ENCODE data around the gene NLRP8. TPM values are rescaled to one million over a fixed set of nuclear protein-coding genes. Genes with fewer than 3 reads are reported as not detected.

The NLRP8 gene
- total and polyA plus RNA-seq, 2 of the 4 experiments (the other 2 are of a cell fraction): not detected

DNA sequence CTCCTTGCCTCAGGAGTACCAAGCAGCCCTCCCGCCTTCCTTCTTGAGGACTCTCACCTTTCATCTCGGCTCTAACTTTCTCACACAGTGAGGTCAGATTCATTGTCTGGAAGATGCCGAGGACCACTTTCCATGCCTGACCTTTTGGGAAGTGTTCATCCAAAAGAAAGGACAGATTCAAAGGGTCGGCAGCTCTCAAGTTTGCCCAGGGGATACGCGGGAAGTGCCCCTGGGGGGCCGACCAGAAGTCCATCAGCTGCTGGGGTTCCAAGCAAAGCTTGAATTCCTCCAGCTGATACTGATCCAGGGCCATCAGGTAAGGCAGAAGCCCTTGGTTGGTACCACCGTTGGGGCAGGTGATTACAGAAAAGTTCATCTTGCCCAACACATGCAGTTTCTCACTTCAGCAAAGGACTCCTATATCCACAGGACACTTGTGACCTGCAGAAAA is 15.7 kb upstream of the NLRP8 start, which contains the start of gene NLRP13:
NLRP13 (minus strand) TSS at position 401 of the 451 bp plus-strand sequence; CDS start at position 376, 25 bp downstream.
- ChIA-PET CTCF (no interaction called here), POLR2A (ENCODE audit: unreplicated experiment) (no interaction called here)
- Histone ChIP-seq H2AK9ac (replicated peaks; ENCODE audit: low read depth, low read length, poor library complexity) (no peak within 1 kb of the TSS), H3K9ac (ENCODE audit: low read depth, low read length) (no peak within 1 kb of the TSS), H3K4me2 (ENCODE audit: low read depth, low read length) (no peak within 1 kb of the TSS), H2BK5ac (ENCODE audit: low read depth, low read length, poor library complexity, severe bottlenecking) (no peak within 1 kb of the TSS), H2BK15ac (ENCODE audit: low read depth, low read length) (no peak within 1 kb of the TSS), H3K27me3 (ENCODE audit: control insufficient read depth, insufficient read depth, low read length) (no peaks in the 10 kb centered on the region), H3K14ac (replicated peaks; ENCODE audit: low read depth, low read length) (no peak within 1 kb of the TSS), H3K27ac (ENCODE audit: insufficient read depth, low read length) (no peak within 1 kb of the TSS), H3K4me3 (ENCODE audit: insufficient read depth, low read depth, low read length) (no peak within 1 kb of the TSS), H3K36me3 (ENCODE audit: control insufficient read depth, insufficient read depth, low read length) (no peaks in the 10 kb centered on the region), H3K56ac (ENCODE audit: extremely low read depth, insufficient read depth, low read length) (no peak within 1 kb of the TSS), H4K5ac (ENCODE audit: low read depth, low read length) (no peak within 1 kb of the TSS), H2BK20ac (ENCODE audit: low read depth, low read length) (no peak within 1 kb of the TSS), H3K23ac (ENCODE audit: low read depth, low read length) (no peak within 1 kb of the TSS), H2AFZ (replicated peaks; ENCODE audit: low read length, poor library complexity) (no peak within 1 kb of the TSS), H3K79me1 (ENCODE audit: low read depth in 1 of 2, low read length in 2 of 2) (no peaks in the 10 kb centered on the region), H2BK120ac (ENCODE audit: low read depth, low read length) (no peak within 1 kb of the TSS), H3K9me3 (ENCODE audit: control insufficient read depth, insufficient read depth, low read length) (peaks cover 30% of the 10 kb centered on the region), H3K9me1 (ENCODE audit: insufficient read depth, low read length) (no peaks in the 10 kb centered on the region), H4K91ac (ENCODE audit: insufficient read depth, low read depth, low read length) (no peak within 1 kb of the TSS), H3K4ac (ENCODE audit: low read depth, low read length) (no peak within 1 kb of the TSS), H2AK5ac (ENCODE audit: low read depth, low read length) (no peak within 1 kb of the TSS), H3K4me1 (ENCODE audit: control insufficient read depth, insufficient read depth, low read length) (no peaks in the 10 kb centered on the region), H4K8ac (ENCODE audit: low read depth in 2 of 2, low read length in 2 of 2) (no peak within 1 kb of the TSS), H4K20me1 (ENCODE audit: insufficient read depth, low read length) (no peaks in the 10 kb centered on the region), H3K18ac (ENCODE audit: low read depth, low read length) (no peak within 1 kb of the TSS)
- ATAC-seq (ENCODE audit: low read depth): no peak
- dilution Hi-C loops (cut with HindIII; ENCODE audit: low sequenced_read_pairs, unreplicated experiment) (no loop called here), intact Hi-C loops (cut with micrococcal nuclease) (no loop called here), in situ Hi-C loops (cut with MboI; ENCODE audit: low sequenced_read_pairs) (no loop called here)
- BruUV-seq (replicated peaks): no TSS peak
- WGBS, 2 experiments (ENCODE audit: extremely low coverage in 2 of 2, insufficient read length in 1 of 2): 73% methylated on average over 2 of the region's 8 CpGs; no CpG with 5 or more reads in 1 of the 2 experiments
- no peak for DNase-seq
- TF ChIP-seq CHD1 (IDR thresholded peaks at IDR 0.05; ENCODE audit: low read depth, low read length): no peak
